ENCODE data around the gene TSPEAR. TPM values are rescaled to one million over a fixed set of nuclear protein-coding genes. Genes with fewer than 3 reads are reported as not detected.

The TSPEAR gene
- total and polyA plus RNA-seq, 5 donors = 0.29 to 4.6 (median 1.4) TPM

GRCh38 chr21:44495611-44496563, 215.5 kb downstream of the TSPEAR start:
- Histone ChIP-seq H3K27ac (ENCODE audit: low read length) (no peak overlapping the region), H3K4me1 (ENCODE audit: control insufficient read depth, insufficient read depth, low read length) (peaks cover 3% of the 10 kb centered on the region), H3K4me3 (ENCODE audit: low read length) (no peak overlapping the region), H3K9me3 (ENCODE audit: control insufficient read depth, low read length) (no peaks in the 10 kb centered on the region), H3K27me3 (ENCODE audit: control insufficient read depth, insufficient read depth) (no peaks in the 10 kb centered on the region)
- ATAC-seq (peak; percentile 68 to 75), DNase-seq (no peak)
- WGBS = 73% methylated on average over 16 of the region's 16 CpGs
- intact Hi-C loops (cut with DNase I) = no loop called here

GRCh38 chr21:44494956-44495355, 216.4 kb downstream of the TSPEAR start:
- Histone ChIP-seq H3K9me3 (ENCODE audit: control insufficient read depth, low read length) (no peaks in the 10 kb centered on the region), H3K27me3 (ENCODE audit: control insufficient read depth, insufficient read depth) (no peaks in the 10 kb centered on the region), H3K4me1 (ENCODE audit: control insufficient read depth, insufficient read depth, low read length) (peaks cover 3% of the 10 kb centered on the region), H3K4me3 (ENCODE audit: low read length) (no peak overlapping the region), H3K27ac (ENCODE audit: low read length) (no peak overlapping the region)
- WGBS = 65% methylated on average over 13 of the region's 13 CpGs
- intact Hi-C loops (cut with DNase I) = no loop called here
- DNase-seq = no peak
- ATAC-seq = no peak

GRCh38 chr21:44494418-44494817, 217.0 kb downstream of the TSPEAR start:
- H3K4me1 ChIP-seq (ENCODE audit: control insufficient read depth, insufficient read depth, low read length) = peaks cover 3% of the 10 kb centered on the region
- no peaks in the 10 kb centered on the region for H3K9me3 ChIP-seq (ENCODE audit: control insufficient read depth, low read length)
- ATAC-seq (no peak), DNase-seq (no peak)
- WGBS = 91% methylated on average over 17 of the region's 17 CpGs
- H3K4me3 ChIP-seq (ENCODE audit: low read length) = no peak overlapping the region
- intact Hi-C loops (cut with DNase I) = no loop called here
- H3K27me3 ChIP-seq (ENCODE audit: control insufficient read depth, insufficient read depth) = no peaks in the 10 kb centered on the region
- H3K27ac ChIP-seq (ENCODE audit: low read length) = no peak overlapping the region

GRCh38 chr21:44492567-44493385, 218.6 kb downstream of the TSPEAR start:
- H3K27ac ChIP-seq (ENCODE audit: low read length) = no peak overlapping the region
- no peak overlapping the region for H3K4me3 ChIP-seq (ENCODE audit: low read length)
- intact Hi-C loops (cut with DNase I) = no loop called here
- no peaks in the 10 kb centered on the region for H3K9me3 ChIP-seq (ENCODE audit: control insufficient read depth, low read length)
- DNase-seq = no peak
- no peaks in the 10 kb centered on the region for H3K27me3 ChIP-seq (ENCODE audit: control insufficient read depth, insufficient read depth)
- ATAC-seq = no peak
- peaks cover 3% of the 10 kb centered on the region for H3K4me1 ChIP-seq (ENCODE audit: control insufficient read depth, insufficient read depth, low read length)
- 90% methylated on average over 9 of the region's 9 CpGs for WGBS

- intact Hi-C loops (cut with DNase I) = no loop called here
- H3K4me1 ChIP-seq (ENCODE audit: control insufficient read depth, insufficient read depth, low read length) = no peaks in the 10 kb centered on the region
- 85% methylated on average over 9 of the region's 9 CpGs for WGBS
- H3K27ac ChIP-seq (ENCODE audit: low read length) = no peak overlapping the region
- ATAC-seq (no peak), DNase-seq (no peak)
- no peaks in the 10 kb centered on the region for H3K27me3 ChIP-seq (ENCODE audit: control insufficient read depth, insufficient read depth)
- H3K4me3 ChIP-seq (ENCODE audit: low read length) = no peak overlapping the region
- no peaks in the 10 kb centered on the region for H3K9me3 ChIP-seq (ENCODE audit: control insufficient read depth, low read length)
Observed at GRCh38 chr21:44490816-44491215, 220.6 kb downstream of the TSPEAR start.

GRCh38 chr21:44490405-44490804, 221.0 kb downstream of the TSPEAR start:
- no peaks in the 10 kb centered on the region for H3K27me3 ChIP-seq (ENCODE audit: control insufficient read depth, insufficient read depth)
- 96% methylated on average over 19 of the region's 19 CpGs for WGBS
- H3K9me3 ChIP-seq (ENCODE audit: control insufficient read depth, low read length) = no peaks in the 10 kb centered on the region
- intact Hi-C loops (cut with DNase I) = no loop called here
- no peaks in the 10 kb centered on the region for H3K4me1 ChIP-seq (ENCODE audit: control insufficient read depth, insufficient read depth, low read length)
- DNase-seq (no peak), ATAC-seq (no peak)
- H3K27ac ChIP-seq (ENCODE audit: low read length) = no peak overlapping the region
- no peak overlapping the region for H3K4me3 ChIP-seq (ENCODE audit: low read length)

- no peak overlapping the region for H3K27ac ChIP-seq (ENCODE audit: low read length)
- H3K4me1 ChIP-seq (ENCODE audit: control insufficient read depth, insufficient read depth, low read length) = no peaks in the 10 kb centered on the region
- no peaks in the 10 kb centered on the region for H3K27me3 ChIP-seq (ENCODE audit: control insufficient read depth, insufficient read depth)
- 27% methylated on average over 7 of the region's 7 CpGs for WGBS
- H3K4me3 ChIP-seq (ENCODE audit: low read length) = no peak overlapping the region
- no peak for ATAC-seq
- intact Hi-C loops (cut with DNase I) = no loop called here
- no peaks in the 10 kb centered on the region for H3K9me3 ChIP-seq (ENCODE audit: control insufficient read depth, low read length)
- no peak for DNase-seq
Observed at GRCh38 chr21:44489962-44490361, 221.4 kb downstream of the TSPEAR start.

- intact Hi-C loops (cut with DNase I) = no loop called here
- H3K9me3 ChIP-seq (ENCODE audit: control insufficient read depth, low read length) = no peaks in the 10 kb centered on the region
- no peak for ATAC-seq
- H3K27ac ChIP-seq (ENCODE audit: low read length) = no peak overlapping the region
- H3K4me1 ChIP-seq (ENCODE audit: control insufficient read depth, insufficient read depth, low read length) = no peaks in the 10 kb centered on the region
- 26% methylated on average over 4 of the region's 4 CpGs for WGBS
- H3K4me3 ChIP-seq (ENCODE audit: low read length) = no peak overlapping the region
- H3K27me3 ChIP-seq (ENCODE audit: control insufficient read depth, insufficient read depth) = no peaks in the 10 kb centered on the region
- no peak for DNase-seq
Observed at GRCh38 chr21:44487831-44488230, 223.5 kb downstream of the TSPEAR start.

GRCh38 chr21:44486302-44486701, 225.1 kb downstream of the TSPEAR start:
- no peak overlapping the region for H3K4me3 ChIP-seq (ENCODE audit: low read length)
- ATAC-seq (no peak), DNase-seq (no peak)
- intact Hi-C loops (cut with DNase I) = no loop called here
- no peaks in the 10 kb centered on the region for H3K9me3 ChIP-seq (ENCODE audit: control insufficient read depth, low read length)
- WGBS = 83% methylated on average over 16 of the region's 16 CpGs
- no peaks in the 10 kb centered on the region for H3K27me3 ChIP-seq (ENCODE audit: control insufficient read depth, insufficient read depth)
- no peaks in the 10 kb centered on the region for H3K4me1 ChIP-seq (ENCODE audit: control insufficient read depth, insufficient read depth, low read length)
- no peak overlapping the region for H3K27ac ChIP-seq (ENCODE audit: low read length)

GRCh38 chr21:44485796-44486195, 225.6 kb downstream of the TSPEAR start:
- Histone ChIP-seq H3K4me3 (ENCODE audit: low read length) (no peak overlapping the region), H3K27me3 (ENCODE audit: control insufficient read depth, insufficient read depth) (no peaks in the 10 kb centered on the region), H3K9me3 (ENCODE audit: control insufficient read depth, low read length) (no peaks in the 10 kb centered on the region), H3K27ac (ENCODE audit: low read length) (no peak overlapping the region), H3K4me1 (ENCODE audit: control insufficient read depth, insufficient read depth, low read length) (no peaks in the 10 kb centered on the region)
- intact Hi-C loops (cut with DNase I) = no loop called here
- DNase-seq = no peak
- peak in 1 of 2 donors; percentile 18 for ATAC-seq
- WGBS = 57% methylated on average over 10 of the region's 10 CpGs

GRCh38 chr21:44485254-44485793, 226.0 kb downstream of the TSPEAR start:
- 58% methylated on average over 25 of the region's 25 CpGs for WGBS
- no peak overlapping the region for H3K27ac ChIP-seq (ENCODE audit: low read length)

More at GRCh38 chr21:44485254-44485793, 226.0 kb downstream of the TSPEAR start:
- Histone ChIP-seq H3K4me1 (ENCODE audit: control insufficient read depth, insufficient read depth, low read length) (no peaks in the 10 kb centered on the region), H3K9me3 (ENCODE audit: control insufficient read depth, low read length) (no peaks in the 10 kb centered on the region), H3K27me3 (ENCODE audit: control insufficient read depth, insufficient read depth) (no peaks in the 10 kb centered on the region), H3K4me3 (ENCODE audit: low read length) (no peak overlapping the region)
- intact Hi-C loops (cut with DNase I) = no loop called here
- DNase-seq (peak in 2 of 3 donors; percentile 82), ATAC-seq (peak; percentile 76 to 78)
